G401 (cell line): ENCODE data around the gene GRAMD2A. TPM values are rescaled to one million over a fixed set of nuclear protein-coding genes. Genes with fewer than 3 reads are reported as not detected.

Experiments used
- DNase-seq: peaks from one replicate; pipeline ENCODE4 v3.0.0-alpha.2; 2015; ENCODE audit warnings: low spot score
- in situ Hi-C: cut with HindIII; loops from 2 replicates; pipeline ENCODE4 v1.10.0; 2016; ENCODE audit warnings: low sequenced_read_pairs, mixed read lengths
- total RNA-seq: library from RNA; depleted of rRNA; stranded (reverse); fragments of >200 nt; shearing (Covaris generic); gene quantifications from 2 replicates; pipeline ENCODE4 v1.2.3, GENCODE V29; 2014

The GRAMD2A gene
- total RNA-seq, 1 experiment from 2014 or later, result not detected

- in situ Hi-C loops, result no loop called here
- DNase-seq, result no peak
Observed at GRCh38 chr15:72147418-72147817, 50.2 kb downstream of the GRAMD2A start.

DNA sequence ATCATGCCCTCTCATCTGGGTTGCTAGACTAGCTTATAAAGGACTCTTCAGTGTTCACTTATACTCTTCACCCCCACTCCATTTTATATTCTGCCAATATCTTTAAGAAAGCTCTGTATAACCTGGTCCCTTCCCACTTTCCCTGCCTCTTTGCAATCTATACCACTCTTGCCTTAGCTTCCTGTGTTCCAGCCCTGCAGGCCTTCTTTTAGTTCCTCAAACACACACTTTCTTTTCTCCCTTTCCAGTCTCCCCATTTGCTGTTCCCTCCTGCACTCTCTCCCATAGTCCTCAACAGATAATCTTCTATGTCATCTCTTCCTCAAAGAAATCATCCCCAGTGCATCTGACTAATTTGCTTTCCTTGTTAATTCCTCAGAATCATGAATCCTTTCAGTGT, 50.7 kb downstream of the GRAMD2A start:
- in situ Hi-C loops, result no loop called here
- no peak for DNase-seq

GRCh38 chr15:72146221-72146620, 51.4 kb downstream of the GRAMD2A start:
- in situ Hi-C loops, result no loop called here
- DNase-seq, result no peak

DNA sequence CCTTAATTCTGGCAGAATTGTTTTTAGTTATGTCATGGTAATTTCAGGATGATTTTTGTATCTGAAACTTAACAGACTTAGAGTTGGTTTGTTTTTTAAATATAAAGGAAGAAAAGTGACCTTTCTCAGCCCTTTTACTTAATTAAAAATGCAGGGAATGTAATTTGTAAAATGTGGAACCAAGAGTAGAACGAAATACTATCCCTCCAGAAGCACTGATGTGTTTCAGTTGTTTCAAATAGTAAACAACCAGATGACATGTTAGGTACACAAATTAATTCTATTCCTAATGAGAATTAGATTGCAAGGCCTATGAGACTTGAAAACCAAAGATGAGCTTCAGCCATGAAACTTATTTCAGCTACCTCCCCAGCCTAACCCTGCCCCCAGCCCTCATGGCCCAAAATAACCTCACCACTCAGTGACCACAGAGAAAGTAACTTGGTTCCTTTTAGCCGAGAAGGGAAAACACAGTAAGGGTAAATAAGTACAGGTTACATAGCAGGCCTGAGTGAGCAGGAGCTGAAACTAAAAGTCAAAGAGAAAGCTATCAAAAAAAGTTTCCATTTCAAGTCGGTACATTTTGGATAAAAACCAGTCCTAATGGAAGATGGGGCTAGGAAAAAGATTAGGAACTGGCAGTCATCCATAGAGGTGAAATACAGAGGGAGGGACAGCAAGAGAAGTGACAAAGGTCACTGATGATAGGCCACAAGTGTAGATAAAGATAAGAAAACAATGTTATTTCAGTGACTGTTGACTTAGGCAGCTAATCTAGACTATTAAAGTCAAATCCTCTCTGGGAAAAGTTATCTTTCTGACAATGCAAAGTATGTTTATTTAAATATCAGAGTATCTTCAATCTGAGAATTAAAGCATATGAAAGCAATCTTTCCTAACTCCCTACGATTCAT, 56.2 kb downstream of the GRAMD2A start:
- in situ Hi-C loops, result no loop called here
- DNase-seq, result no peak

- no peak for DNase-seq
Observed at GRCh38 chr15:72140088-72140487, 57.5 kb downstream of the GRAMD2A start.

DNA sequence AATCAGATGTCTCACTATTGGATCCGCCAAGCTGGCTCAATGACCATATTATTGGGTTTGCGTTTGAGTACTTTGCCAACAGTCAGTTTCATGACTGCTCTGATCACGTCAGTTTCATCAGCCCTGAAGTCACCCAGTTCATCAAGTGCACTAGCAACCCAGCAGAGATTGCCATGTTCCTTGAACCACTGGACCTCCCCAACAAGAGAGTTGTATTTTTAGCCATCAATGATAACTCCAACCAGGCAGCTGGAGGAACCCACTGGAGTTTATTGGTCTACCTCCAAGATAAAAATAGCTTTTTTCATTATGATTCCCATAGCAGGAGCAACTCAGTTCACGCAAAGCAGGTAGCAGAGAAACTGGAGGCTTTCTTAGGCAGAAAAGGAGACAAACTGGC, 57.9 kb downstream of the GRAMD2A start:
- in situ Hi-C loops, result no loop called here
- no peak for DNase-seq

More at GRCh38 chr15:72140088-72140487, 57.5 kb downstream of the GRAMD2A start:
- in situ Hi-C loops, result no loop called here

DNA sequence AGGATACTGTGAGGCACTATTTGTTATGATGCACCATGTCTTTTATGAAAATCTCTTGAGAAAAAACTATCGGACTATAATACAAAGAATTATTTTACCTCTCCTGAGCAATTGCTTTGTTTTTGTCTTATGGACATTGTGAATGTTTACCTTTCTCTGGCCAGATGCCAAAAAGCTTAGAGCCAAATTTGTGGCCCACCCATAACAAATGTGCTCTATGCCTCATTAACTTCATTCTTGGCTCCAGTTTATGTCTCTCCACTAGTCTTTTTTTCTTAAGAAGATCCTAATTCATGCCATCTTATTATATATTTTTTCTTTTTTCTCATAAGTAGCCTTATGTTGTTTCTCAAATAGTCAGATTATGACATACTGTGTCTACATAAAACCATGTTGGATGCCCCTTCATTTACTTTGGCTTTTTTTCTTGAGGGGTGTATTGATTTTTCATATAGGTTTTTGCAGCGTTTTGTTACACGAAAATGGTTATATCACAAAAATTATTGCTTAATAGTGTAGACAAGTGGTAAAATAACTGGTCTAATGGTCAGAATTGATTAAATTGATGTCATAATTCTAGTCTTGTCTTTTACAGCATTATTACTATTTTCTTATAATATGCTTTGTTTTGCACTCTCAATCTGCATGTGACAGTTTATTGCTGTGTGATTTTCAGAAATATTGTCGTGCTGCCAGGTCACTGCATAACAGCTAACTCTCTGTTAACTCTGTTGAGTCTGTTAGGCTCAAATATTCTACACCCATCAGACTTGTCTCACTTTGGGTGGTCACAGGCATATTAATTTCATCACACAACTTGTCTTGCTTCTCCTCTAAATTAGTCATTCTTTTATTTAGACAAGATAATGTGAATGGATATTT, 61.2 kb downstream of the GRAMD2A start:
- no peak for DNase-seq
- in situ Hi-C loops, result no loop called here

DNA sequence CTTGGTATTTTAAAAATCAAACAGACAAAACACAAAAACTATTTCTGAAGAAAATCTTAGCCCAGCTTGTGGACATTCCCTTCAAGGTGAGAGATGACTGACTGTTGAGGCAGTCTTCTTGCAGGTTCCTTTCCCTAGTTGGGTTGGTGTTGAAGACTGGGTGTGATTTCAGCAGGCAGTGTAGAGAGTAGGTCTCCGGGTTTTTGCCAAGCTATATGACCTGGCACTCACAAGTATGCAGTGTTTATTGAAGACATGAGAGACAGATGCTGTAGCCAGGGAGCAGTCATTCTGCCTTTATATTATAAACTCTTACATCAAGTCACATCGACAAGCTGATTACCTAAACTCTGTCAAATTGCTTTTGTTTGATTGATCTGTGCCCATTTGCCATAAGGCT, 61.9 kb downstream of the GRAMD2A start:
- no peak for DNase-seq
- in situ Hi-C loops, result no loop called here

GRCh38 chr15:72133211-72133610, 64.4 kb downstream of the GRAMD2A start:
- in situ Hi-C loops, result no loop called here
- DNase-seq, result no peak

- no peak for DNase-seq
- in situ Hi-C loops, result no loop called here
Observed at GRCh38 chr15:72131922-72132321, 65.7 kb downstream of the GRAMD2A start.

GRCh38 chr15:72130272-72130671, 67.3 kb downstream of the GRAMD2A start:
- in situ Hi-C loops, result no loop called here
- DNase-seq, result no peak

DNA sequence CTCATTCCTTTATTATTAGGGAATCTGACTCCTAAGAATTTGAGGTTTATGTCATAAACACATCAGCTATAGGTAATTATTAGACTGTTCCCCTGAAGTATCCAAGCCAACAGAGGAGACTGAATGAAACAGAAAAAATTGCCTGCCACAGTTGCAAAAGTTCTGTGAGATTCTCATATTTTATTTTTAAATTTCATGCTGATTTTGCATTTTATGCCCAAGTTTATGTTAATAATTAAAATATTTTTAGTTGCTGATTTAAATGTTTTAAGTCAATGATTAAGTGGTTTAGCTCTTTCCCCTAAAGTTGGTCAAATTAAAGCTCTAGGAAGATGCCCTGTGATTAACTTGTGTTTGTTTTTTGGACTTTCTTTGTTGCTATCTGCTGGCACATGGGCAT, 69.2 kb downstream of the GRAMD2A start:
- in situ Hi-C loops, result no loop called here
- no peak for DNase-seq

- no peak for DNase-seq
- in situ Hi-C loops, result no loop called here
Observed at GRCh38 chr15:72127724-72128322, 69.8 kb downstream of the GRAMD2A start.

DNA sequence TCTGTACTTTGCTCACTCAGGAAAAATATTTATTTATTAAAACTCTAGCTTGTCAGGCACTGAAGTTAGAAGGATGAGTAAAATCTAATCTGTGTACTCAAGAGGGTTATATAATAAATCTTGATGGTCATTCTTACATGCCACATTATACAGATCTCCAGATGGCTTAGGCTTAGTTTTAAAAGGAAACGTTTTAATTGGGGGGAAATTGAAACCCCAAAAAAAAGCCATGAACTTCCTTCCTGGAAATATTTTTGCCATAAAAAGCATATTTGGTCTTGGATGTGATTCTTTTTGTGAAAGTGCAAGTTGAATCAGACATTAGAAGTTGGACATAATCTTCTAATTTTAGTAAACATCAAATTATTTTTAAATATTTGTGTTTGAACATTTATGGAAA, 73.4 kb downstream of the GRAMD2A start:
- no peak for DNase-seq
- in situ Hi-C loops, result no loop called here

DNA sequence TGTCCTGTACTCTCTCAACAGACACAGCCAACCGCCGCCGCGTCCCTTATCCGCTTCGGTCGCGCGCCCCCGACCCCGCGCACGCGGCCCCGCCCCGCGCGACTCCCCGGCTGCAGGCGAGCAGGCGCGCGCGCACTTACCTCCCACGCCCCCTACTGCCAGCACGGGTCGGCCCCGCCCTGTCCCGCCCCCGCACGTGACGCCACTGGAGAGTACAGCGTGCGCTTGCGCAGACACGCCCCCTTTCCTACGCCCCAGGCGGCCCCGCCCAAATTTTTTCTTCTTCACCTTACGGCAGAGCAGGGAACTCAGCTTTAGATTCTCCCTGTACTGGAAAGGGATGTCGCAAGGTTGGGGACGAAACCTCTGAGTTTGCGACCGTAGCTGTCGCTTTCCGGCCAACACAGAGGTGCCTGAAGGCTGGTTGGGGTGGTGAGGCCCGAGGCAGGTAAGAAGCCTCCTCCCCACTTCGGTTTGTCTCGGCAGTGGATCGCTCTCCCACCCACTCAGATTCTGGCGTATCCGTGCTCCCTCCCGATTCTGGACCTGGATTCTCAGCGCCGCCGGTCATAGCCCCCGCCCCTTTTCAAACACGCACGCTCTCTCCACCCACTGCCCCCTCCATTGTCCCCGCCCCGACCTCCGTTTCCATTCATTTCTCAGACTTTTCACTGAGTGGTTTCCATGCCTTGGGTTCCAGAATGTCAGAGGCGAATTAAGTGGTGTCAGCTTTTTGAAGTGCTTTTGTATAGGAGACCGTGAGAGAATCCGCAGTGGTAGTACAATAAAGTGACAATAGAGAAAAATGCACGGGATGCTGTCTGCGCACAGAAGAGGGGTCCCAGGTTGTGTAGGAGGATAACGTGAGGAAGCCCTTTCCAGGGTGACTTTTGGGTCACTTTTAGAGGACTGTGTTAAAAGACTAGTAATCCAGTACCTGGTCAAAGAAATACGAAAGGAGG, 79.3 kb downstream of the GRAMD2A start, which contains the start of the genes MYO9A and SENP8:
Gene MYO9A, minus strand, starts transcription at position 134 of the 962 bp plus-strand sequence. CDS start 71,587 bp downstream, outside the sequence.
Gene SENP8, plus strand, starts transcription at position 387 of the 962 bp plus-strand sequence. CDS start 21,221 bp downstream, outside the sequence.
- peak; percentile 99 for DNase-seq
- in situ Hi-C loops, result no loop called here

GRCh38 chr15:72117486-72118016, 80.0 kb downstream of the GRAMD2A start:
- in situ Hi-C loops, result no loop called here
- peak; percentile 56 for DNase-seq

DNA sequence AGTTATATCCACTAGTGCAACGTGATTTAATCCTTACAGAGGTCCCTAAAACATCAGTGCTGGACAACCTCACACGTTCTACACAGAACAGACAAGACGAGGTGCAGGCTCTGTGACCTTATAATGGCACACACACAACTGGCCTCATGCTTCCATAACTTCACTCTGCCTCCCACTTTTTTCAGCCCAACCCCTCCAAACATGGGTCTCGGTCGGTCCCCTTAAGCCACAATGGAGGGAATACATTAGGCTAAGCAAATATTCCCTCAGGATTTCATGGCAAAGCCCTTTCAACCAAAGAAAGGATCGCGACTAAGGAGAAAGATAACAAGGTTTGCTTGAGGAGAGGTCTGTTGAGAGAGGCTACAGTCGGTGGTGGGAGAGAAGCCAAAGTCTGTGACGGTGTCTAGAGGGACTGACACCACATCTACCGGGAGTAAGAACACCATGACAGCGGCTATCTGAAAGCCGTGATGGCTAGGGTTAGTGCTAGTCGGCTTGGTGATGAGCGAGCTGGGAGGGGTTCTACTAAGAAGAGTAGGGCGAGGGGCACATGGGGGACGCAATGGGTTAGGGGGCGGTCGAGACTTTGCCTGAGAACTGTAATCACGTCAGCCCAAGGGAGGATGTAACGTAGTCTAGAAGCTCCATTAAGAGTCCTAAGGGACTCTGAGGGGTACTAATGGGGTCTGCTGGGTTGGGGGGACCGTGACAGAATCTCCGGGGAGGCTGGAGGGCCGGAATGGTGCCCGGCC, 80.7 kb downstream of the GRAMD2A start:
- peak; percentile 65 for DNase-seq
- in situ Hi-C loops, result no loop called here
